Measurements from ENCODE around the gene TRAK1.

TRAK1 gene

DNA sequence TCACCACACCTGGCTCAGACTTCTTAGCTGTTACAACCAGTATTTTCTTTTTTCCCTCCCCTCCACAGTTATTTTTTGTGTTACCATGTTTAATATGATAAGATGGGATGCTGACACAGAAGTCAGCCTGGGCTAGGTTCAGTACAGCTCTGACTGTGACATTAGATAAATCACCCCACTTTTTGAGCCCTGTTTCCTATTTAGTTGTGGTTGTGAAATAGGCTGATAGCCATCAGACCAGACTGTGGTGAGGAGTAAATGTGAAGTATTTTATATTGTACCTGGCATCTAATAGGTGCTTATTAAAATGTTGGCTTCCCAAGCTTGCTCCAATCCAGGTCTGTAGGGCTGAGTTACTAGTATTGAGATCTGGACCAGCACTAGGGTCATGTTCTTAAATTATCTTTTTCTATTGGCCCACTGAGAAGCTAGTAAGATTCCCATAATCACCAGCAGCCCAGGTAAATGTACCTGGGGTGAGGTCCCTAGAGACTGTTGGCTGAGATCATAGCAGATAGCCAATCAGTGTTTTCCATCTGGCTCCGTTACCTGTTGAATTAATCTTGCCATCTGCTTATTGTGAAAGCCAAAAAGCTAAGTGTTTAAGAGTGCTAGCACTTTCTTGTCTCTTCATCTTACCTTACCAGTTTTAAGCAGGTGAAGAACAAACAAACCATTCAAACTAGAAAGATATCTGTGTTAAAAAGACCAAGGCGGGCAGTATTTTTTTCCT, 113.9 kb downstream of the TRAK1 start:
- no peak for DNase-seq (ENCODE audit: low read depth in 2 of 2)

DNA sequence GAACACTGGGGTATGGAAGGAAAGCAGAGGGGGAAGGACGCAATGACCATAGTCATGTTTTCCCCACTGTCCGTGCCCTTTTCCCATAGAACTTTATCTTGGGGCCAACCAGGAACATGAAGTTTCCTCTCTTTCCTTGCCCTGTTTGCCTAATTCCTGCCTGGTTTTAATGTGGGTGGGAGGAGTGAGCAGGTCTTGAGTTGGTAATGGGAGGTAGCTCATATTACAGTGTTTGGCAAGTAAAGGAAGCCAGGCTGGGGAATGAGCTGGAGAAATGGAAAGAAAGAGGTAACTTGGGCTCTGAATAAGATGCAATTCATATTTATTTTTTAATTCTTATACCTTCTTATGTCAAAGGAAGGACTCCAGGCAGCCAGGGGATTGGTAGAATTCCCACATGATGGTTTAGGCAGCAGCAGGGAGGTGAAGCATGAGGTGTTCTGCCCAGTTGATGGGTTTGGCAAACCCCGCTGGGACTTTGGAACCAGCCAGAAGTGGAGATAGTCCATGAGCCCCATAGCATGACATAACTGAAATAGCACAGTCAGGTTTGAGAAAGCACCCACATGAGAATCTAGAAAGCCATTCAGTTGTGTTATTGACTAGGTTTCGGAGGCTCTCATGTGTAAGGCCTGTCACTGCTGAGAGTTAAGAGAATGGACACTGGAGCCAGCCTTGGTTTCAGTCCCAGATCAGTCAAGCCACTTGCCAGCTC, 114.8 kb downstream of the TRAK1 start:
- DNase-seq (ENCODE audit: low read depth in 2 of 2): no peak

DNA sequence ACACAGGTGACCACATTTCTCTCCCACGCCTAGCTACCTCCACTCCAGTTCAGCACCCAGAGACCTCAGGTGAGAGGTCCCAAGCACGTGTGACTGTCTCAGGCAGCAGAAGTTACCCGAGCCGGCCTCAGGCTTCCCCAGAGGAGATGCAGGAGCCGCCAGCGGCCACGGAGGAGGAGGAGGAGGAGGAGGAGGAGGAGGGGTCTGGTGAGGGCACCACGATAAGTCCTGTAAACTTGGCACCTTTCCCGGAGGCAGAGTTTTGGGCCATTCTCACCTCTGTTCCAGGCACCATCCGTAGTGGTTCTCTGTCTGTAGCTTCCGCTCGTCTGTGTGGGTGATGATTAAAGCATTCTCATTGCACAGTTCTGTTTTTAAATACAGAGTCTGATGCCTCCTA, 118.8 kb downstream of the TRAK1 start:
- DNase-seq (ENCODE audit: low read depth in 2 of 2): no peak

DNA sequence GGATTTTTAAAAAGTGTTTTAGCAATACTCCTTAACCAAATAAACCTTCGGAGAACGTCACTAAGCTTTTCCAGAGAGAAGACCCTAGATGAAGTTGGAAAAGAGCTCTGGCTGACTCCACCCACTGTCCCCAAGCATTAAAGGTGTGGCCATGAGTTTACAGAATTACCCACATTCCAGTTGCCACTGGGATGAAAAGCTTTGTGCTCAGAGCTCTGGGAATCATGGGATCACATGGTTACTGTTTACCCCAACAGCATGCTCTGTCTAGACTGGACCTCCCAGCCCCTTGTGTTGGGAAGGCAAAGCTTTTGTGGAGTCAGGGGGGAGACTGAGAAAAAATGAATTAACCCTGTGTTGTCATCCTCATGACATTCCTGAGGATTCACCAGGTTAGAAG, 119.6 kb downstream of the TRAK1 start:
- DNase-seq (ENCODE audit: low read depth in 2 of 2): no peak

DNA sequence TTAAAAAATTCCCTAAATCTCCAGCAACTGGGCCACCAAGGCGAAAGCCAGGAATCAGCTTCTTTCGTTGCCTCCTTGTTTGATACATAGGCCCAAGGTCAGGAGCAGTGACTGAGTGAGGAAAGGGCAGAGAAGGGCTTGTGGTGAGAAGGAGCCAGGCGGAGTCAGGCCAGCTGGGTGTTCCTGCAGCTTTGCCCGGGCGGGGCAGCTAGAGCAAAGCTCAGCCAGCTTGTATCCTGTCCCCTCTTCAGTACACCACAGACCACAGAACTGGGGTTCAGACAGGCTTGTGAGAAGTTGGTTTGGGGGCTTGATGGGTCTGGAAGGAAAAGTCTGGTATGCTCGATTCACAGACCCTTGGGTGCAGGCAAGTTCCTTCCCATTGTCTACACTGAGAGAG, 122.3 kb downstream of the TRAK1 start:
- DNase-seq (ENCODE audit: low read depth in 2 of 2): no peak

DNA sequence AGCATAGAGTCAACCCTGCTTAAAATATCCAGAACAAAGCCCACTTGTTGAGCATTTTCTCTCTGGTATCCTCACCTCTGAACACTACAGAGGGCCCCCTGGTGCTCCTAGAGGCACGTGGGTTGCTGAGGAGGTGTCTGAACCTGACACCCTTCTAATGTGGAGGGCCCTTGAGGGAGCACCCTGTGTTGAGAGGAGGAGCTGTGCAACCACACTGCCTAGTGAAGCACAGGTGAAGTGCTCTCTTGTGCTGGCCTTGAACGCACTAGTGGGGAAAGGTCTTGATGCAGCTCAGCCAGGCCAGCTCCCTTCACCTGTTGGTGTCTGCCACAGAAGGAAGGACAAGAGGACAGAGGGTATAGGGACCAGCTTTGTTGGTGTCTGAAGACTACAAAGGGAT, 122.9 kb downstream of the TRAK1 start:
- DNase-seq (ENCODE audit: low read depth in 2 of 2): no peak

DNA sequence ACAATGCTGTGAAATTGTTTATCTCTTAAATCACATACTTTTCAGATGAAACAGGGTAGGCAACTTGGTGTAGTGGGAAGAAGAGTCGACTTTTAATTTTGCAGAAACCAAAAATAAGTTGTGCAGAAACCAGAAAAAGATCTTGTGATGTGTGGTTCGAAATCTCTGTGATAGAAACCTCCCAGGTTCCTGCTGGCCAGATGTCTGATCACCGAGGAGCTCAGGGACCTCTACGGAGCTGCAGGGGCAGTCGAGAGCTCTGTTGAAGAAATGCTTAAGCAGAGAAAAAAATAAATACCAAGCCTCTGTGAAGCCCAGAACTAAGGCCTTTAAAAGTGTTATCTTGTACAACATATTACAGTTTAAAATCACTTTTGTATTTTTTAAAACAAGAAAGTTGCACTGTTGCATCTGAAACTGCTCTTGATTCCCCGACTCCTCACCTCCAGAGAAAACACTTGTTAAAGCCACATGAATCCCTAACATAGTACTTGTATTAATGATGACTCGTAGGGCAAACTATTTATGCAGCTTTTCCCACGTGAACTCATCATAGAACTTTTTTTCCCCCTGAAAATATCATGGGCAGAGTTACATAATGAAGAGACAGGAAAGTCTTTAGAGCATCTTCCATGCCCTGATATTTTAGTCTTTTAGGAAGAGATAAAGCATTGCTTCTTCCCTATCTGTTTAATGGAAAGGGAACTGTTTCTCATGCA, 123.6 kb downstream of the TRAK1 start:
- DNase-seq (ENCODE audit: low read depth in 2 of 2): no peak

DNA sequence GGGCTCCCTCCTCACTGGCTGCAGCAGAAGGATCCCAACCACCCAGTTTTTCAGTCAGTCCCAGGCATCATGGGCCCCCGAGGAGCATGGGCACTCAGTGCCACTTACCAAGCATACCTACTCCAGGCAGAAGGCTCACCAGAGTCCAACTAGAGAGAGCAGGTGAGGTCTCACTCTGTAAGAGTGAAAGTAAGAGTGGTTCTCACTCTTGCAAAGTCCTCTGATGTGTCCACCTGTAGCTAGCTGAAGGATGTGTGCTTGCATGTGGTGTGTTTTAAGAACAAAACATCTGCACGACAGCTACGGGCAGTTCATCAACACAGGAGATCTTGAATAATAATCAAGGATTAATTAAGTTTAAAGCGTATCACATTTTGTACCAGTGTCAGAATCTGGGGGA, 125.1 kb downstream of the TRAK1 start:
- no peak for DNase-seq (ENCODE audit: low read depth in 2 of 2)

DNA sequence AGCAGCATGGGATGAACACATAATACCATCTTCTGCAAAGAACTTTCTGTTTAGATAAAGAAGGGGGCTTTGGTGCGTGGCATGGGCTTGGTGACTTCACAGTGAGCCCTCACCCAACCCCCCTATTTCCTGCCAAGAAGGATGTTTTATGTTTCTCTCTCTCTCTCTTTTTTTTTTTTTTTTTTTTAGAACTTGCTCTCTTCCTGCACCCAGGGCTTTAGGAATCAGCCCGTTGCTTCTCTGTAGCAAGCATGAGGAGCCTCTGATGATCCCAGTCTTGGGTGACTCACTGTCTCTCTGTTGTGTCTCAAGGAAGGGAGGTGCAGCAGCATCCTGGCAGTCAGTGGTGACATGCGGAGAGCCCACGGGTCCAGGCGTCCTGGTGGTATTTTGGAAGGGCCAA, 125.8 kb downstream of the TRAK1 start:
- no peak for DNase-seq (ENCODE audit: low read depth in 2 of 2)

DNA sequence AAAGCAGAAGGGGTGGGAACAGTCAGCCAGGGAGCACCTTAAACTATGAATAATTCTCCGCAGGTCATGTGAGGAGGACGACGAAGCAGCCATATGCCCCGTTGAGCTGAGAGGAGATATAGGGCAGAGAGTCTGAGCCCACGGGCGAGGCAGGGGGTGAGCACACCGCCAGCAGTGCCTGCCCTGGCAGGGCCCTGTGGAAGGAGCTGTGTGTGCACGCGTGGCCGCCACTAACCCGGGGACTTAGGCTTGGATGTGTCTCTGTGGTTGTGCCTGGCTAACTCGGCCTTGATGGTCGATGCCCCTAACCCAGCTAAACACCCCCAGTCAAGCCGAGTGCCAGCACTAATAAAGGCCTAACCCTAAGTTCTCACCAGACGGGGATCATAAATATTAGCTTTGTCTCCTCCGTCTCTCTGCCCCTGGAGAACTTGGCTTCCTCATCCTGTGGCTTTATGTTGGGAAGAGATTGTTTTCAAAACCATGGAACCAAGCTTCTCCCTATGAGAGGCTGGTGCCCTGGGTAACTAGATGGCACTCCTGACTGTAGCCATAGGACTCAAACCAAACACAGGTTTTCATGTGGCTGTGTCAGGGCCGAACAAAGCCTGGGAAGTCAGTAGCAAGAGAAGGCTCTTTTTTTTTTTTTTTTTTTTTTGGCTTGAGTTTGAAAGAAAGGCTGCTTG, 129.4 kb downstream of the TRAK1 start:
- DNase-seq (ENCODE audit: low read depth in 2 of 2): no peak

DNA sequence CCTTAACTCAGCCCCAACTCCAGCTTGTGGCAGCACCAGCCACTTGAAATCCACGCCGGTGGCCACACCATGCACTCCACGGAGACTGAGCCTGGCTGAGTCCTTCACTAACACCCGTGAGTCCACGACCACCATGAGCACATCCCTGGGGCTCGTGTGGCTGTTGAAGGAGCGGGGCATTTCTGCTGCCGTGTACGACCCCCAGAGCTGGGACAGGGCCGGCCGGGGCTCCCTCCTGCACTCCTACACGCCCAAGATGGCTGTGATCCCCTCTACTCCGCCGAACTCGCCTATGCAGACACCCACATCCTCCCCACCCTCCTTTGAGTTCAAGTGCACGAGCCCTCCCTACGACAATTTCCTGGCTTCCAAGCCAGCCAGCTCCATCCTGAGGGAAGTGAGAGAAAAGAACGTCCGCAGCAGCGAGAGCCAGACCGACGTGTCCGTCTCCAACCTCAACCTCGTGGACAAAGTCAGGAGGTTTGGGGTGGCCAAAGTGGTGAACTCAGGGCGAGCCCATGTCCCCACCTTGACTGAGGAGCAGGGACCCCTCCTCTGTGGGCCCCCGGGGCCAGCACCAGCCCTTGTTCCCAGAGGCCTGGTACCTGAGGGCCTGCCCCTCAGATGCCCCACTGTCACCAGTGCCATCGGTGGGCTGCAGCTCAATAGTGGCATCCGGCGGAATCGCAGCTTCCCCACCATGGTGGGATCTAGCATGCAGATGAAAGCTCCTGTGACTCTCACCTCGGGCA, 132.0 kb downstream of the TRAK1 start:
- no peak for DNase-seq (ENCODE audit: low read depth in 2 of 2)

DNA sequence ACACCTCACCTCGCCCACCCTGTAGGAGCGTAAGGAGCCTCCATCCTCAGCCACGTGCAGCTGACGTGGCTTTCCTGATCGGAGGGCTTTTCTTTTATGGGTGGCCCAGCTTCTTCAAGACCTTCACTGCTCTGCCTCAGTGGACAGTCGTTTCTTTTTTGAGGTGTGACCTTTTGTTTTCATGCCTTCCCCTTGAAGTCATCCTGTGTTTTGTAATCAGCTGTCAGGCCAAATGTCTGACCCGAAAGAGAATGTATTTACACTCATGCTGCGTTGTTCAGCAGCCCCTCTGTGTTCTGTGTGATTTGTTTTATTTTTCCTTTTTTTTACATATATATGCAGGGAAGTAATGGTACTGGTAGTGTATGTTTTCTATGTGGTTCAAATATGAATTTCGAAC, 133.0 kb downstream of the TRAK1 start:
- no peak for DNase-seq (ENCODE audit: low read depth in 2 of 2)

DNA sequence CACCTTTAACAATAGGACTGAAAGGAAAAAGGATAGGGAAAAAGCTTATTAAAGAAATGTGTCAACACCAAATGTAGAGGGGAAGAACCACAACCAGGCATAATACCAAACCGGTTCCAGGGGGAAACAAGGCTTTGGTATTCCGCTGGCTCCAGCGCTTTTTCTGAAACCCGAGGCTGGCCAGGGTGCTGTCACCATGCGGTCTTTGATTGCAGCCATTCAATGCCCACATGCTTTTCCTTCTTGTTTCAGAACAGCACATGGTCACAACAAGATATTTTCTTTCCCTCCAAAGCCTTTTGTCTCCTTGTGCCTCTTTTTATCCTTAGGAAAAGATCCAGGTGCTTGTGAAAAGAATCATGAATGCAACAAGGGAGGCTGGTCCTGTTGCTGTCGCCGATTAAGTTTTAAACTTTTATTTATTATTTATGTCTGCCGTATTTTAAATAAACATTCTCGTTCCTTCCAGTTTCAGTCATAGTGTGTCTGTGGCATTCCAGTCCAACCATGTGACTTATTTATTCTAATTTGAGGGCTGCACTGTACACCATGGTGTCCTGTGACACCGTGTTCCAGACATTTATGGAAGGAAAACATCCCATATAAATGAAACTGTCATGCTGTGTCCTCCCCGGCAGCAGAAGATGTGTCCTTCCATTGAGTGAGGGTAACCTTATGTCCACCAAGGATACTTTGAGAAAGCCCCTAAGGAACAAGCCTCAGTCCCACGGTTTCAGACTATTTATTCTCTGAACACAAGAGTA, 133.7 kb downstream of the TRAK1 start:
- DNase-seq (ENCODE audit: low read depth in 2 of 2): no peak

DNA sequence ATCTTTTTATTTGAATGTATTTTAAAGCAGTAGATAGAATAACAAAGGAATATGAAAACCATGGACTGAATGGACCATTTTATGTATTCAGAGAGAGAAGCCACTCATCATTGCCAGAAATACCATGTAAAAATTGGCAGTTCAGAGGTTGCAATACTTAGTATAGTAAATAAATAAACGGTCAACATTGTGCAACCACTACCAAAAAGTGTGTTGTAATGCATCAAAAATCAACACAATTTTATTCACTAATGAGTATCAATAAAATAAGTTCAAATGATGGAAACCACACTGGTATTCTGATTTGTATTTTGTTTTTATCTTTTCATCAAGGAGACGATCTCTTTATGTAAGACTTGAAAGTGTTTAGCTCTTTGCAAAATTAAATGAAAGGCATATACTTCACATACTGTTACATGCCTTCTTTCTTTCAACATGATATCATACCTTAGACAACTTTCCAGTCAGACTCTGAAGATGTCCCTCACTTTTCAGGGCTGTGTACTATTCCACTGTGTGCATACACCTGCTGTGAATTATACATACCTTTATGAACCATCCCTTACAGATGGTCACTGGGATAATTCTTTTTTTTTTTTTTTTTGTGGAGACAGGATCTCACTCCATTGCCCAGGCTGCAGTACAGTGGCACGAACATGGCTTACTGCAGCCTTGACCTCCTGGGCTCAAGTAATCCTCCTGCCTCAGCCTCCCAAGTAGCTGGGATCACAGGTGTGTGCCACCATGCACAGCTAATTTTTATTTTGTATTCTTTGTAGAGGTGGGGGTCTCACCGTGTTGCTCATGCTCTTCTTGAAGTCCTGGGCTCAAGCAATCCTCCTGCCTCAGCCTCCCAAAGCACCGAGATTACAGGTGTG, 134.6 kb downstream of the TRAK1 start:
- DNase-seq (ENCODE audit: low read depth in 2 of 2): no peak

DNA sequence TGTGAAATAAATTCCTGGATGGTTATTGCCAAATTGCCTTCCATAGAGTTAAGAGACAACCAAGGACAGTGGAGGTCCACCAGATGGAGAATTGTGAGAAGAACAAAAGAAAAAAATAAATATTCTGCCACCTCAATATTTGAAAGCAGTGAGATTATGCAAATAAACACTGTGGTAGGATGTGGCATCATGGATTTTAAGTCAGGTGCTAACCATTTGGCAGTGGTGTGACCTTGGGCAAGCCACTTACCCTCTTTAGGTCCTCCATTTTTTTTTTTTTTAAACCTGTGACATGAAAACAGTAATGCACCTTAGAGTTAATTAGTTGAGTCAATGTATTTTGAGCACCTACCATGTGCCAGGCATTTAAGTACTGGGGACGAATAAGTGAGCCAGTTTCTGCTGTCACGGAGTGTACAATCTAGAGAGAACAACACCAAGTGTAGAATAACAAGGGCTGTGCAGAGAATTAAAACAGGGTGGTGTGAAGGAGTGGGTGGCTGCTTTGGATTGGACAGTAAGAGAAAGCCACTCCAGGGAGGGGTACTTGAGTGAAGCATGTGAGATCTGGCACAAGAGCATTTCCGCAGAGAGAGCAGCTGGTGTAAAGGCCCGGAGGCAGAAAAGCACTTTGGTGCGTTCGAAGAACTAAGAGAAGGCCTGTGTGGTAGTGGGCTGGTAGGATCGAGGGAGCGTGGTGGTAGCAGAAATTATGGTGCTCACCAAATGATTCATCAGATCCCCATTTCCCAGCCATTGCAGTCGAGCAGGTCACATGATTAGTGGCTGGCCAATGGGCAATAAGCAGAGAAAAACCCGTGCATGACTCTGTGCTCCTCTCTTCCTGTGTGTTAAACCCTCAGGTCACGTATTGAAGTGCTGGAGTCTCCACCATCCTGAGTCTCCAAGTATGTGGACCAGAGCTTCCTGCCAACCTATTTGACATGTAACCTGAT, 135.6 kb downstream of the TRAK1 start:
- DNase-seq (ENCODE audit: low read depth in 2 of 2): no peak

DNA sequence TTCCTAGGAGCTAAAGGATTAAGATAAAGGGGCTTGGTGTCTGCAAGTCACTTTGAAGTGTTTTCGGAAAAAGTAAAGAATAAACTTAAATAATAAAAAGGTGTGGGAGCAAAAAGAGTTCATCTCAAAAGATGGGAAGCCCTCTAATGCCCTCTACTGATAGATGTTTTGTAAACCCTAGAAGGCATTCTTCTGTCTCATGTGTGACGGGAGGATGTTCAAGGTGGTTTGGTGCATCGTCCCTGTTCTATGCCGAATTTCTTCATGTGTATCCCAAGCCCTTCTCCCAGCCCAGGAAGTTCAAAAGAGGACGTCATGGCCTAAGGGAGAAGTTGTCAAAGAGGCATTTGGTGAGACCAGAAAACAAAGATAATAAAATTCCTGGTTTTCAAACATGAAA, 137.6 kb downstream of the TRAK1 start:
- DNase-seq (ENCODE audit: low read depth in 2 of 2): no peak

DNA sequence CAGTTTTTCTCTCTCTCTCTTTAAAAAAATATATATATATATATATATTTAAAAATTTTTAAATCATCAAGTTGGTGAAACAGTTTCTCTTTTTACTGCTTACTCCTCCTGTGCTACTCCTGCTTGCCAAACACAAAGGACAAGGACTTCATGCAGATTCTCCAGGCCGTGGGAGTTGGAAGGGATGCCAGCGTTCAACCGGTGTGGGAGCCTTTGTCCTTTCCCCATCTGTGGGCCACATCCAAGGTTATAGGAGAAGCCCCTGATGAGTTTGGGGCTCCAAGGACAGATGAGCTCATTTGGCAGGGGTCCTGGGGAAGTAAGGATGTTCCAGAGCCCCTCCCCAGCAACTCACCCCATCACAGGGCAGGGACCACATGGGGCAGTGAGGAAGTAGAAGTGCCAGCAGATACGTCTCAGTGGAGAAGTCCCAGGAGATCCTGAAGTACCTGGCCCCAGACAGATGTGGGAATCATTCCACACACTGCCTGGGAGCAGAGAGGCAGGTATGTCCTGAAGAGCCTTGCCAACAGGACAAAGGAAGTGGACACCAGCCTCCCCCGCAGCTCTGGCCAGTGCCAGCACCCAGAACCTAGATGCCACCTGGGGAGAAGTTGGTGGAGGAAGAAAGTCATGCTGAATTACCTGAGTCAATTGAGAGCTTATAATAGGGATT, 138.2 kb downstream of the TRAK1 start:
- DNase-seq (ENCODE audit: low read depth in 2 of 2): no peak

All from fibroblast of skin of left biceps (primary cell).